HL-60/S4 treated with phorbol 12-myristate 13-acetate at 8.2 ng/mL for 4 days and 3 days (cell line): Measurements from ENCODE around the gene KCNQ5.
"Not testable (repeated sequence)": the region's sequence is repeated elsewhere in the genome, so short reads cannot be mapped to it uniquely, and the experiment has no call there.

Experiments used
- in situ Hi-C: fragments of 300-500 bp; cut with MboI; formaldehyde crosslinking; loops from 2 replicates; pipeline ENCODE4 v1.15.0; 2022; ENCODE audit warnings: low sequenced_read_pairs

The KCNQ5 gene

GRCh38 chr6:73225396-73225795, 603.5 kb downstream of the KCNQ5 start, which contains the start of gene KHDC1L:
KHDC1L (minus strand) TSS chr6:73225496; CDS start chr6:73225408, 88 bp downstream.
- in situ Hi-C loops = no loop called here

- in situ Hi-C loops = no loop called here
These were observed 605.9 kb downstream of the KCNQ5 start for GRCh38 chr6:73227606-73228255.

GRCh38 chr6:73231986-73232391, 610.1 kb downstream of the KCNQ5 start:
- in situ Hi-C loops = no loop called here

- in situ Hi-C loops = no loop called here
These were observed 611.2 kb downstream of the KCNQ5 start for GRCh38 chr6:73233048-73233447.

- in situ Hi-C loops = not testable (repeated sequence)
These were observed 612.1 kb downstream of the KCNQ5 start for GRCh38 chr6:73233971-73234370.

- in situ Hi-C loops = no loop called here
These were observed 612.9 kb downstream of the KCNQ5 start for GRCh38 chr6:73234733-73235132.

- in situ Hi-C loops = no loop called here
These were observed 614.4 kb downstream of the KCNQ5 start for GRCh38 chr6:73236144-73236750.

- in situ Hi-C loops = no loop called here
These were observed 618.9 kb downstream of the KCNQ5 start for GRCh38 chr6:73240730-73241129.

- in situ Hi-C loops = no loop called here
These were observed 620.1 kb downstream of the KCNQ5 start for GRCh38 chr6:73242001-73242400.
